Activated B cell treated with CpG ODN at 0.5 μM for 24 hours (primary cell): ENCODE data around the gene RC3H2. TPM values are rescaled to one million over a fixed set of nuclear protein-coding genes. Genes with fewer than 3 reads are reported as not detected.
"Not testable (repeated sequence)": the region's sequence is repeated elsewhere in the genome, so short reads cannot be mapped to it uniquely, and the experiment has no call there.

Experiments used
- ATAC-seq: fragments of 200-7000 bp; cut with Tn5 transposase; one replicate; pipeline ENCODE4 v1.10.0; 2021; ENCODE audit warnings: low read depth, mild to moderate bottlenecking, moderate library complexity
- CTCF ChIA-PET: fragments of 350-600 bp; sonication (Branson Sonifier 250); formaldehyde crosslinking; loops from one replicate; lab custom pipeline; 2021; ENCODE audit warnings: antibody characterized with exemption; lab: Charles Lee
- POLR2A ChIA-PET: fragments of 350-600 bp; sonication (Branson Sonifier 250); formaldehyde crosslinking; loops from one replicate; lab custom pipeline; 2021; ENCODE audit warnings: antibody characterized with exemption; lab: Charles Lee
- DNase-seq: peaks from one replicate; pipeline ENCODE4 v3.0.0; 2022
- H3K27ac Mint-ChIP-seq: one replicate; pipeline ENCODE4 v1.8.0; 2020; ENCODE audit warnings: mixed read lengths
- H3K27me3 Mint-ChIP-seq: one replicate; pipeline ENCODE4 v1.8.0; 2021; ENCODE audit warnings: mixed read lengths
- H3K36me3 Mint-ChIP-seq: one replicate; pipeline ENCODE4 v1.8.0; 2021; ENCODE audit warnings: low read depth, mixed read lengths
- H3K4me1 Mint-ChIP-seq: one replicate; pipeline ENCODE4 v1.8.0; 2021; ENCODE audit warnings: mixed read lengths
- H3K4me3 Mint-ChIP-seq: one replicate; pipeline ENCODE4 v1.8.0; 2020; ENCODE audit warnings: mild to moderate bottlenecking, mixed read lengths
- H3K9me3 Mint-ChIP-seq: one replicate; pipeline ENCODE4 v1.8.0; 2020; ENCODE audit warnings: mixed read lengths
- intact Hi-C: fragments of 100-400 bp; cut with micrococcal nuclease; formaldehyde crosslinking; loops from one replicate; pipeline ENCODE4 v1.15.1; 2024
- total RNA-seq: library from RNA; stranded (reverse); gene quantifications from 2 replicates; pipeline ENCODE4 v1.2.3, GENCODE V29; 2022
- TF ChIP-seq, protein P1 (sequence below): fragments of 200-600 bp; IDR thresholded peaks from one replicate; pipeline ENCODE4 v1.8.0; 2022; ENCODE audit warnings: antibody characterized with exemption, mild to moderate bottlenecking

Gene RC3H2
- total RNA-seq, 1 donor from 2014 or later: 62.7 TPM

DNA sequence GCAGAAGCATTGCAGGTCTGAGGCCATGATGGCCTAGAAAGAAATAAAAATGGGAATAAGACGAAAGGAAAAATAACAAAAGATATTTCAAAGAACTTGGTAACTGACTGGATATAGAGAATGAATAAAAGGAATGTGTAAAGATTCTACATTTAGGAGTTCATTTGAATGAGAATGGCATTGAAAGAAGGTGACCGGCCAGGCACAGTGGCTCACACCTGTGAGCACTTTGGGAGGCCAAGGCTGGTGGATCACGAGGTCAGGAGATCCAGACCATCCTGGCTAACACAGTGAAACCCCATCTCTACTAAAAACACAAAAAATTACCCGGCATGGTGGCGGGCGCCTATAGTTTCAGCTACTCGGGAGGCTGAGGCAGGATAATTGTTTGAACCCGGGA lies 17.6 kb upstream of the RC3H2 start:
- DNase-seq: no peak
- H3K9me3 Mint-ChIP-seq: no peaks in the 10 kb centered on the region
- H3K27ac Mint-ChIP-seq: no peak overlapping the region
- ChIA-PET POLR2A (interaction anchor here (1.9 to 2.4 kb wide), 3 partner anchors 9 to 18 kb away, joined by 5 to 14 read pairs (median 5); partner anchors contain the start of genes RC3H2, ZBTB26 and ZBTB6), CTCF (no interaction called here)
- H3K36me3 Mint-ChIP-seq: peaks cover 46% of the 10 kb centered on the region
- H3K4me1 Mint-ChIP-seq: peaks cover 19% of the 10 kb centered on the region
- TF ChIP-seq, protein P1, sequence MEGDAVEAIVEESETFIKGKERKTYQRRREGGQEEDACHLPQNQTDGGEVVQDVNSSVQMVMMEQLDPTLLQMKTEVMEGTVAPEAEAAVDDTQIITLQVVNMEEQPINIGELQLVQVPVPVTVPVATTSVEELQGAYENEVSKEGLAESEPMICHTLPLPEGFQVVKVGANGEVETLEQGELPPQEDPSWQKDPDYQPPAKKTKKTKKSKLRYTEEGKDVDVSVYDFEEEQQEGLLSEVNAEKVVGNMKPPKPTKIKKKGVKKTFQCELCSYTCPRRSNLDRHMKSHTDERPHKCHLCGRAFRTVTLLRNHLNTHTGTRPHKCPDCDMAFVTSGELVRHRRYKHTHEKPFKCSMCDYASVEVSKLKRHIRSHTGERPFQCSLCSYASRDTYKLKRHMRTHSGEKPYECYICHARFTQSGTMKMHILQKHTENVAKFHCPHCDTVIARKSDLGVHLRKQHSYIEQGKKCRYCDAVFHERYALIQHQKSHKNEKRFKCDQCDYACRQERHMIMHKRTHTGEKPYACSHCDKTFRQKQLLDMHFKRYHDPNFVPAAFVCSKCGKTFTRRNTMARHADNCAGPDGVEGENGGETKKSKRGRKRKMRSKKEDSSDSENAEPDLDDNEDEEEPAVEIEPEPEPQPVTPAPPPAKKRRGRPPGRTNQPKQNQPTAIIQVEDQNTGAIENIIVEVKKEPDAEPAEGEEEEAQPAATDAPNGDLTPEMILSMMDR: no peak
- no peak for ATAC-seq
- intact Hi-C loops: no loop called here
- no peaks in the 10 kb centered on the region for H3K27me3 Mint-ChIP-seq
- H3K4me3 Mint-ChIP-seq: no peak overlapping the region

DNA sequence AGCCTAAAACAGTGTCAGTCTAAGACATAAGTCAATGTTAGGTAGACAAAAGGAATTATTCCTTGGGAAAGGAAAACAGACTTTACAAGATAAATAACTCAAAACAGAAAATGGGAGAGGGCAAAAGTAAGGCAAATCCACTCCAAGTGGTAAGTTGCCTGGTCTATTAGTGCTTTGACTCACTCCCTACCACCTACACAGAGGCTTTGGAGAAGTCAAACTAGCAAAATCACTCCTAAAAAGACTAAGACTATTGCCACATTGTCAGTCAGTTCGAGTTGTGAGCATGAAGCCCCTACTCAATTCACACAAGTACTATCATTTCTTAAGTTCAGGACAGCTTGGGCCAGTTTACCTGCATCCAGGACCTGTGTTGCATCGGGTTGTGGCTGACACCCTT lies 13.2 kb upstream of the RC3H2 start:
- DNase-seq: no peak
- no peak for ATAC-seq
- H3K36me3 Mint-ChIP-seq: peaks cover 45% of the 10 kb centered on the region
- H3K4me1 Mint-ChIP-seq: peaks cover 5% of the 10 kb centered on the region
- intact Hi-C loops: no loop called here
- TF ChIP-seq, protein P1: no peak
- H3K27me3 Mint-ChIP-seq: no peaks in the 10 kb centered on the region
- no peaks in the 10 kb centered on the region for H3K9me3 Mint-ChIP-seq
- CTCF ChIA-PET: no interaction called here
- no peak overlapping the region for H3K27ac Mint-ChIP-seq
- H3K4me3 Mint-ChIP-seq: no peak overlapping the region
- POLR2A ChIA-PET: no interaction called here

DNA sequence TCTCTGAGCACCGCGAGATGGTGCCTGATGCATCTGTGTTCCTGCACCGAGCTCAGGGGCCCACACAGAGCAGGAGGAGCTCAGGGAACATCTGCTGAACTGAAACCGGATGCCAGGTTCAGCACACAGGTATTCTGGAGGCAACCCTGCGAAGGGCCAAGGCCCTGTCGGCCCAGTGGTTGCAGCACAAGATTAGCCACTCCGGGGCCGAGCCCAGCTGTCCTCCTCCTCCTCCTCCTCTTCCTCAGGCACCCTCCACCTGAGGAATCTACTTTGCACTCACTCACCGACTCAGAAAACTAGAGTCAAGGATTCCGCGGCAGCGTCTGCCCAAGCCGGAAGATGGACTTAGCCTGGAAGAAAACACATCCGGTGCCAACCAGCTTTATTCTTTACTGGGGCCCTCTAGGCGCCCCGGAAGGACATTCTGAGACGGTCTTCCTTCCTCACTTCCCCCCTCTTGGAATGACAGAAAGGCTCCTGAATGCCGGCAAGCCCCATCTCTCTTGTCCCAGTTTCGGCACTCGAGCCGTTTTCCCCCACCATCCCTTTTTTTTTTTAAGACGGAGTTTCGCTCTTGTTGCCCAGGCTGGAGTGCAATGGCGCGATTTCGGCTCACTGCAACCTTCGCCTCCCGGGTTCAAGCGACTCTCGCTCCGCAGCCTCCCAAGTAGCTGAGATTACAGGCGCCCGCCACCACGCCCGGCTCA lies 8.0 kb upstream of the RC3H2 start, which contains the start of gene ZBTB6:
TSS of gene ZBTB6 (minus strand) at position 360 of the 710 bp plus-strand sequence. CDS start 1,251 bp downstream, outside the sequence.
- CTCF ChIA-PET: interaction anchor here (0.7 to 2.2 kb wide), 7 partner anchors 9 to 437 kb away, joined by 3 to 8 read pairs (median 5); partner anchors contain the start of gene RABGAP1

DNA sequence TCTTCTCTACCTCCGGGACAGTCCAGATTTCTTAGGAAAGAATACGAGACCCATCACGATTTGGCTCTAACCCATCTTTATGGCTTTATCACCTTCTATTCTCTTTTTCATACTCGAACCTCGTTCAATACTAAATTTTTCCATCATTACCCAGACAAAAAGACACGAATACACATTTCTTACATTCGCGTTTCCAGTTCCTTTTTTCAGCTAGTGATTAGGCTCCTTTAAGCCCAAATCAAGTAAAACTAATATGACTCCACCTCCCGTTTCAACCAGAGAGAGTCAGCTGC lies 7.5 kb upstream of the RC3H2 start:
- intact Hi-C loops: loop anchor here (1.0 kb wide), 1 partner anchor 79 kb away; no protein-coding TSS in a partner anchor
- H3K36me3 Mint-ChIP-seq: peaks cover 46% of the 10 kb centered on the region

More for the DNA sequence above, 8.0 kb upstream of the RC3H2 start, which contains the start of gene ZBTB6:
- H3K27me3 Mint-ChIP-seq: no peaks in the 10 kb centered on the region
- TF ChIP-seq, protein P1: no peak
- intact Hi-C loops: loop anchor here (1.0 kb wide), 5 partner anchors 8 to 85 kb away; partner anchors contain the start of genes PDCL, RC3H2 and ZBTB26
- DNase-seq (peak; percentile 66), ATAC-seq (peak; percentile 94)
- peak within 1 kb of the TSS; percentile 99 for H3K4me3 Mint-ChIP-seq
- no peaks in the 10 kb centered on the region for H3K9me3 Mint-ChIP-seq
- POLR2A ChIA-PET: interaction anchor here (0.6 to 4.1 kb wide), 23 partner anchors 9 to 1793 kb away, joined by 3 to 96 read pairs (median 4); partner anchors contain the start of genes MRRF, PDCL, RABGAP1 and RBM18
- peaks cover 44% of the 10 kb centered on the region for H3K36me3 Mint-ChIP-seq
- peaks cover 31% of the 10 kb centered on the region for H3K4me1 Mint-ChIP-seq
- peak within 1 kb of the TSS; percentile 99 for H3K27ac Mint-ChIP-seq

DNA sequence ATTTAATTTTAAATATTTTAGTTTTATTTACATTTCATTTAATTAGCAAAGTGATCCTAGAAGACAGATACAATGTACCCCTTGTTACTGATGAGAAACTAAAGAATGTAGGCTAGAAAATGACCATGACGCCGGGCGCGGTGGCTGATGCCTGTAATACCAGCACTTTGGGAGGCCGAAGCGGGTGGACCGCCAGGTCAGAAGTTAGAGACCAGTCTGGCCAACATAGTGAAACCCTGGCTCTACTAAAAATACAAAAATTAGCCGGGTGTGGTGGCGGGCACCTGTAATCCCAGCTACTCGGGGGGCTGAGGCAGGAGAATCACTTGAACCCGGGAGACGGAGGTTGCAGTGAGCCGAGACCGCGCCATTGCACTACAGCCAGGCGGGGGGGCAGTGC lies 963 bp upstream of the RC3H2 start:
- H3K27ac Mint-ChIP-seq, H3K4me3 Mint-ChIP-seq, ATAC-seq, H3K27me3 Mint-ChIP-seq, DNase-seq, H3K9me3 Mint-ChIP-seq: not testable (repeated sequence)
- intact Hi-C loops: loop anchor here (5.0 to 10.0 kb wide), 2 partner anchors 319 to 814 kb away; partner anchors contain the start of gene TTLL11
- POLR2A ChIA-PET: interaction anchor here (1.3 to 4.5 kb wide), 4 partner anchors 25 to 516 kb away, joined by 3 to 39 read pairs (median 17); partner anchors contain the start of genes RABGAP1 and ZBTB26
- Mint-ChIP-seq H3K4me1 (peaks cover 33% of the 10 kb centered on the region), H3K36me3 (peaks cover 35% of the 10 kb centered on the region)
- CTCF ChIA-PET: interaction anchor here (1.6 kb wide), 1 partner anchor 9 kb away, joined by 4 read pairs; no protein-coding TSS in a partner anchor

More for the DNA sequence above, 7.5 kb upstream of the RC3H2 start:
- Mint-ChIP-seq H3K27ac (peak overlapping the region; percentile 99), H3K9me3 (no peaks in the 10 kb centered on the region), H3K27me3 (no peaks in the 10 kb centered on the region), H3K4me1 (peaks cover 31% of the 10 kb centered on the region), H3K4me3 (peak overlapping the region; percentile 99)
- POLR2A ChIA-PET: interaction anchor here (0.6 to 4.1 kb wide), 18 partner anchors 9 to 1705 kb away, joined by 3 to 96 read pairs (median 4); partner anchors contain the start of genes MRRF, PDCL, RABGAP1 and RBM18
- TF ChIP-seq, protein P1: no peak
- DNase-seq (no peak), ATAC-seq (no peak)
- CTCF ChIA-PET: interaction anchor here (0.7 to 2.2 kb wide), 7 partner anchors 9 to 438 kb away, joined by 3 to 8 read pairs (median 5); partner anchors contain the start of gene RABGAP1
